DMS53 treated with DMSO at 0.1 percent for 48 hours (cell line): ENCODE measurements around the gene ROBO1.
"Not testable (repeated sequence)": the region's sequence is repeated elsewhere in the genome, so short reads cannot be mapped to it uniquely, and the experiment has no call there.

ENCODE experiments used
- DNase-seq: peaks from one replicate; lab custom pipeline; 2025; ENCODE audit not compliant: unreplicated experiment; lab: John Stamatoyannopoulos, UW

Gene ROBO1

DNA sequence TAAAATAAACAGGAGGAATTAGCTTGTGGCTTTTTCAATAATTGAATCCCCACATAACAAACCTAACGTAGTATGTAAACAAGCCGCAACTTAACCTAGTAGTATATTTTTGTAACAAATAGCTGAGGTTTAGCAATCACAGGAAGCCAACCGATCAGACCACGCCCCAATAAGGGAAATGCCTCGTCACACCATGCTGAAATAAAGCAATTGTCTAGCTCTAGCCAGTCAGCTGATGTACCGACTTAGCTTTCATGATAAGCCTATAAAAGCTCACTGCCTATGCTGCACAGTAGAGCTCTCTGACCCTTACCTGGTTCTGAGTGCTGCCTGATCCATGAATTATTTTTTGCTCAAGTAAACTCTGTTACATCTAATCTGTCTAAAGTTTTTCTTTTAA lies 208.9 kb downstream of the ROBO1 start:
- no peak for DNase-seq

- DNase-seq: no peak
Observed at GRCh38 chr3:79555655-79556054, 212.1 kb downstream of the ROBO1 start.

- DNase-seq: no peak
Observed at GRCh38 chr3:79551997-79552396, 215.8 kb downstream of the ROBO1 start.

- DNase-seq: no peak
Observed at GRCh38 chr3:79551321-79551892, 216.4 kb downstream of the ROBO1 start.

- no peak for DNase-seq
Observed at GRCh38 chr3:79543218-79543982, 224.4 kb downstream of the ROBO1 start.

GRCh38 chr3:79534727-79535126 lies 233.1 kb downstream of the ROBO1 start:
- DNase-seq: no peak

DNA sequence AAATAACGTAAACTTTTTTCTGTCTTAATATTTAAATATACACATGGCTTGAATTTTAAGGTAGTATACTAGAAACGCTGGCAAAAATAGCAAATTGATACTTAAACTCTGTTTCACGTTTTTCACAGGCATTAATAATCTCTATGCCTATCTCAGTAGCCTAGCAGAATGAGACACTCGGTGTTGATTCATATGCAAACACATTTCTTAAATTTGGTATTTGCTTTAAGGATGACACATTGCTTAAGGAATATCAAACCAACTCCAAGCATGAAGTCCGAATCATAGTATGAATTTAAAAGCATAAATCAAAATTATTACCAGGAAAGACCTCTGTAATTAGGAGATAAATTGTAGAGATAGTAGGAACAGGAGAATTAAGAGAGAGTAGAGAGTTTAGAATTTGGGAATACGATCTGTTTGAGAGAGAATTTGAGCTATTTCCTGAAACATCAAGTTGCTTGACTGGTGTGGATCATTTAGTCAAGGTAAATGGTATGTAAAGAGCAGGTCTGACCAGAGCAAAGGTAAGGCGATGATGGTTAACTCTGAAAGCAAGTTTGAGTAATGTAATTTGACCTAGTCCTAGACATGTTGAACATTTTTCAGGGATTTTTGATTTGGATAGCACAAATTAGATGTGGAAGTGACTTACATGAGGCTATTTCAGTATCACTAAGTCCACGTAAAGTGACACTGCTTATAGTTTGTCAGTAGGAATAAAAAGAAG lies 236.1 kb downstream of the ROBO1 start:
- no peak for DNase-seq

DNA sequence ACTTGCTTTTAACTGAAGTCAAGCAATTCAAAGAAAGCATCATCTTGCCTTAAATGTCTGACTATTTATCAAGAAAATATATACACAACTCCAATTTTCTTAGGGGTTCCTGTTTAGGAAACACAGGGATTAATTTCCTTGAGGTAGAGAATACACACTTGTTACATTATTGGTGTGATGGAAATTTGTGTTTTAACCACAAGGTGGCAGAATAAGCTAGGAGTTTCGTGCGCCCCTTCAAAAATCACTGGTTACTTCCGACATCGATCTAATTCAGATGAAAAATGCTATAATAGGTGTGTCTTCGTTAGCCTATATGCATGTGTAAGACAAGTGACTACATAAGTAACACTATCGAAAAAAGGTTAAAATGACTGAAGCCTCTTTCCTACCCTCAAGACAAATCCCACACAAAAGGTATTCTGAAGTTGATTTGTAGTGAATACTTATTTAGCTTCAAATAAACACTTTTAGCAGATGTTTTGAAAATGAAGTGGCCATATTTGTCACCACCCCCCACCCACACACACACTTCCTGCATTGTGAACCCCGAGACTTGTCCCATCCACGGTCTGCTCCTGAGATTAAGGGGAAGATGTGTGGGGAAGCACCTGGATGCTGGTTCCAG lies 246.5 kb downstream of the ROBO1 start:
- no peak for DNase-seq

DNA sequence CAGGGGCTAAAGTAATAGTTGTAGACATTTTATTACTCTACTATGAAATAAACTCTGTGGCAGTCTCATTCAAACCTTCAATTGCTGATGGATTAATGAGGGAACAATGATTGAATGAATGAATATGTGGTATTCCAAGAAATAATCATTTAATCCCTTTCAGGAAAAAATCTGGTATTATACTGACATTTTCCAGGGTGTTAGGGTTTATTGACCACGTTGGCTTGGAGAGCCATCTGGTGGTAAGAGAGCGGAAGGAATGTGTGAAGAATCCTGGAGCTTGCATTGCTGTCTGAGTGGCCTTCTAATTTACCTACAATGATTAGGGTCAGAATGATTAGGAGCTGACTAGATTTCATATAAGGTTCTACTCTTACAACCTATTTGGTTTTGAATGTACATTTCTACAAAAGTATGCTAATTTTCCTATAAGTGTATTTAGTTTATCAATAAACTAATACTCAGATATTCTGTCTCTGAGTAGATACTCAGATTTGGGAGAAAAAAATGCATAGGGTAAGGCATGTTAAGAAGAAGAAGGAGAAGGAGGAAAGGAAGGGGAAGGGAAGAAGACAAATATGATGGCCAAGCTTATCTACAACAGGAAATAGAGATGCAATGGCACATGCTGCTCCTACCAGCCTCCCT lies 249.9 kb downstream of the ROBO1 start:
- no peak for DNase-seq

DNA sequence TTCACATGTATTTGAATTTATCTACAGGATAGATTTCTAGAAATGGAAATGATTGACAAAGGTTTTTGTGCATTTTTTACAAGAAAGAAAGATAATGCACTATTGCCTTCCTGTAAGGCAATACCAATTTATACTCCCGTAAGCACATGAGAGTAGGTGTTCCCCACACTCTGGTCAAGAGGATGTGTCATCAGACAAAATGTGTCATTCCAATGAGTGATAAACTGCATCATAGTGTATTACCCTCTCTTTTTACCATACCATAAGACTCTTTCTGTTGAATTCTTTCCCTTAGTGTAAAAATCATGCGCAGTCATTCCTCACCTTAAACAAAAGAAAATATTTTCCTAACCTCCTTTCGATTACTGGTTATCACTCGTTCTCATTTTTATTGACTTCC lies 251.0 kb downstream of the ROBO1 start:
- no peak for DNase-seq

GRCh38 chr3:79515072-79515471 lies 252.7 kb downstream of the ROBO1 start:
- DNase-seq: no peak

DNA sequence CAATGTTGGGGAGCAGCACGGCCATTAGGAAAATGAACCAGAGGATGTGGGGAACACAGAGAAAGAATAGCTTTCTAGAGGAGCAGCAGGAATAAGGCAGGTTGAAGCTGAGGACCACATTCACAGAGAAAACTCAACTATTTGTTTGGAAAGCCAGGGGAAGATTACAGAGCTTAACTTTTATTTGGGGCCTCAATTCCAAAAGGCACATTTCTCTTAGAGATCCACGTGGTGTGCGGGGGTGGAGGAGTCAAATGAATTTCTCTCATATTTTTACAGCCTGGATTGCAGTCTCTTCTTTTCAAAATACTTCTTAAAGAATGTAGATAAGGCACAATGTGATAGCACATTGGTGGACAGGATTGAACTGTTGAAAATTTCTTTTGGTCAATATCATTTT lies 253.7 kb downstream of the ROBO1 start:
- DNase-seq: no peak

GRCh38 chr3:79506751-79507150 lies 261.0 kb downstream of the ROBO1 start:
- no peak for DNase-seq

DNA sequence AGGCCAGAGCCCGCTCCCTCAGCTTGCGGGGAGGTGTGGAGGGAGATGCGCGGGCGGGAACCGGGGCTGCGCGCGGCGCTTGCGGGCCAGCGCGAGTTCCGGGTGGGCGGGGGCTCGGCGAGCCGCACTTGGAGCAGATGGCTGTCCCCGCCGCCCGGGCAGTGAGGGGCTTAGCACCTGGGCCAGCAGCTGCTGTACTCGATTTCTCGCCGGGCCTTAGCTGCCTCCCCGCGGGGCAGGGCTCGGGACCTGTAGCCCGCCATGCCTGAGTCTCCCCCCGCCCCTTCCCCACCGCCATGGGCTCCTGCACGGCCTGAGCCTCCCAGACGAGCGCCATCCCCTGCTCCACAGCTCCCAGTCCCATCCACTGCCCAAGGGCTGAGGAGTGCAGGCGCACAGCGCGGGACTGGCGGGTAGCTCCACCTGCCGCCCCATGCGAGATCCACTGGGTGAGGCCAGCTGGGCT lies 265.5 kb downstream of the ROBO1 start:
- DNase-seq: not testable (repeated sequence)

DNA sequence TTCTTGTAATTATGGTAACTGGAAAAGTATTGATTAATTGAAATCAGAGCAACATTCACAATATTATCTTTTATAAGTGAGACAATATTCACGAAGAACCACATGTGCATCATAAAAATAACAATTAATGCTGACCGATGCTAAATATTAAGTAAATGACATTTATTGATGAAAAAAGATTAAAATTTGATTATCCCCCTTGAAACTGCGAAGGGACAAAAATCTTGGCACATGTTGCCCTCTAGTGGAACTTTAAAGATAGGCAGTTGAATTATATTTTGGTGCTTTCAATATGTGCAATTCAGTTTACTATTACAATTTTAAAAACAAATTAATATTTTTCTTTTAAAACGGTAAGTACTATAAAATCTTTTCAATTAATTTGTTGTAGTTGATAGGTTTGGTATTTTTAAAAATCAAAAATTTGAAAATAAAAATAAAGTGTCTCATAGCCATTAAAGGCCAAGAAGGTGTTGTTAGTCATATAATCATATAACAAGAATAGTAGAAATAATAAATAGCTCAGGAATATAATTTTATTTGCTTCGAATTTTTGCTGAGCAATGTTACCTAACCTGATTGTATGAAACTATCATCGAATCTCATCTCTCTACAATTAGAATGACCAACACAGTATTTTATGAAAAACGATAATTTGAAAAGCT lies 270.2 kb downstream of the ROBO1 start:
- no peak for DNase-seq

- no peak for DNase-seq
Observed at GRCh38 chr3:79491029-79491641, 276.7 kb downstream of the ROBO1 start.

DNA sequence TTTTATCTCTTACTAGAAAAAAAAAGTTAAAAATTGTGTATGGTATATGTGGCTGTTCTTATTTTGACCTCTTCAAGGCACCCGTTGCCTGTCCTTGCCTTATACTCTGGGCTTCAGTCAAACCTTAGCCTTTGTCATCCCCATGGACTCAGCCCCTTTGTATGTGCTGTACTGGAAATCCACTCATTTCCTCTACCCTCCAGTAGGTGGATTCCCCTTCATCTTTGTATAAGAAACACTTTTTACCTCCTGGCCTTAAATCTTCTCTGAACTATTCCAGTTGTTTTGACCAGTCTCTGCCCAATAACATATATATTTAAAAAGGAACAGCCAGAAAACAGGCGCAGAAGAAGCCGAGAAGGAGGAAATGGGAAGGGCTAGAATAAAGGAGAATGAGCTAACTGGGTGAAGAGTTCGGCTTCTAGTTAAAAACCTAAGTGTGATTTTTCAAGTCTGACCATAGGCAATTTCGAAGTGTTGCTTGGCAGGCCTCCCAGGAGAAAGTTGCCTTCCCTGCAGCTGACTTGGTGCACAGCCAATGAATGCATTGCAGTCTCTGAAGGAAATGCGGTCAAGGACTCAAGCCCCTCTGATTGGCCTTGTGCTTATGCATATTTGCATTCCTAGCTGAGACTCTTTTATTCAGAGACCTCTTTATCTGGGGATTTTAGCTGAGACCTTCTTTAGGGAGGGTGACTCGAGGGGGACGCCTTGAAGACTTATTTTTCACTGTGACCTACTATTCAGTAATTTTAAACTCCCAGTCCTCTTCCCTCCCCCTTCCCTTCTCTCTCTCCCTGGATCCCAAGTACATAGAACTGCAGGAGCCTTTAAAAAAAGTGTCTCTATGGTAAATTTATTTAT lies 277.4 kb downstream of the ROBO1 start:
- DNase-seq: no peak

DNA sequence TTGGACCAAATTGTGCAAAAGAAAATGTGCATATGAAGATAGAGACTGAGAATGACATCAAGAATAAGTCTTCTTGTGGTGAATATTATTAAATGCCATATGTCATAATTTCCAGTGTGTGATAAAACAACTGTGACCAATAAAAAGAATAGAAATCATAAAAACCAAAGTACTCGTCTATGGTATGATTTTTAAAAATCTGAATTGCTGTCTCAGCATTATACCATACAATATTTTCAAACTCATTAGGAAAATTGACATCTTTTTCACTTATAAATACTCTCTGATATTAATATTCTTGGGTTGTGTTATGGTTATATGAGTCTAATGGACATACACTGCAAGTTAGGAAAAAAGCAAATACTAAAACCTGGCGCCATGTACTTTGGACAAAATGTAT lies 279.4 kb downstream of the ROBO1 start:
- DNase-seq: no peak

DNA sequence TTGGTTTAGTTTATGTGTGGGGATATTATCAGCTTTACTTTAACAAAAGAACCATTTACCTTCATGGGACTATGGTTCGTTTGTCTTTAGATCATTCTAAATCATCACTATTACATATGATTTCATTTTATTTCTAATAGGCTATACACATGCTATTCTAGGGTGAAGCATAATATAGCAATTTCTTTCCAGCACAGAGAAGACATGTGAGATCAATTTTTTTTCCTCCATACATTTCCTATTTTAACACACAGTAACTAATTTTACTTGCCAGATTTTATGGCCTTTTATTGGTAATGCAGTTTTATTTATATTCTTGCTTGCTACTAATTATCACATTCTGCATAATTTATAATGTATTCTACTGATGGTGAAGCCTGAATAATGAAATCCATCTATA lies 287.1 kb downstream of the ROBO1 start:
- no peak for DNase-seq
